NCI-H2227 (cell line): Measurements from ENCODE around the gene RASGRP4.

Experiments used
- DNase-seq: peaks from one replicate; lab custom pipeline; 2025; ENCODE audit not compliant: unreplicated experiment; lab: John Stamatoyannopoulos, UW

The RASGRP4 gene

DNA sequence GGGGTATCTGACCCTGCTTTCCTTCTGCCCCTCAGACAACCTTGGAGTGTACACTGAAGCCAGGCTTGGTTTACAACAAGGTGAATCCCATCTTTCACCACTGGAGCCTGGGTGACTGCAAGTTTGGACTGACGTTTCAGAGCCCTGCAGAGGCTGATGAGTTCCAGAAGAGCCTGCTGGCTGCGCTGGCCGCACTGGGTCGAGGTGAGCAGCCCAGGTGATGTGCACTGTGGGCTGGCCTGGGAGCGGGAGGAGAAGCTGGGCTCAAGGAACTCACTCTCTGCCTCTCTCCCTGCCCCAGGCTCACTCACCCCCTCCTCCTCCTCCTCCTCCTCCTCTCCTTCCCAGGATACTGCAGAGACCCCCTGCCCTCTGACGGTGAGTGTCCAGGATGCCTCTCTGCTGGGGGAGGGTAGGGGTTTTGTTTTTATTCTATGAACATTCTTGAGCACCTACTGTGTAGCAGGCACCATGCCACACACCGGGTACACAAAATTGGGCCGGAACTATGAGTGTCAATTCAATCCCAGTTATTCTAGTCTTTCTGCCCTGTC, 34.0 kb downstream of the RASGRP4 start:
- DNase-seq: no peak

DNA sequence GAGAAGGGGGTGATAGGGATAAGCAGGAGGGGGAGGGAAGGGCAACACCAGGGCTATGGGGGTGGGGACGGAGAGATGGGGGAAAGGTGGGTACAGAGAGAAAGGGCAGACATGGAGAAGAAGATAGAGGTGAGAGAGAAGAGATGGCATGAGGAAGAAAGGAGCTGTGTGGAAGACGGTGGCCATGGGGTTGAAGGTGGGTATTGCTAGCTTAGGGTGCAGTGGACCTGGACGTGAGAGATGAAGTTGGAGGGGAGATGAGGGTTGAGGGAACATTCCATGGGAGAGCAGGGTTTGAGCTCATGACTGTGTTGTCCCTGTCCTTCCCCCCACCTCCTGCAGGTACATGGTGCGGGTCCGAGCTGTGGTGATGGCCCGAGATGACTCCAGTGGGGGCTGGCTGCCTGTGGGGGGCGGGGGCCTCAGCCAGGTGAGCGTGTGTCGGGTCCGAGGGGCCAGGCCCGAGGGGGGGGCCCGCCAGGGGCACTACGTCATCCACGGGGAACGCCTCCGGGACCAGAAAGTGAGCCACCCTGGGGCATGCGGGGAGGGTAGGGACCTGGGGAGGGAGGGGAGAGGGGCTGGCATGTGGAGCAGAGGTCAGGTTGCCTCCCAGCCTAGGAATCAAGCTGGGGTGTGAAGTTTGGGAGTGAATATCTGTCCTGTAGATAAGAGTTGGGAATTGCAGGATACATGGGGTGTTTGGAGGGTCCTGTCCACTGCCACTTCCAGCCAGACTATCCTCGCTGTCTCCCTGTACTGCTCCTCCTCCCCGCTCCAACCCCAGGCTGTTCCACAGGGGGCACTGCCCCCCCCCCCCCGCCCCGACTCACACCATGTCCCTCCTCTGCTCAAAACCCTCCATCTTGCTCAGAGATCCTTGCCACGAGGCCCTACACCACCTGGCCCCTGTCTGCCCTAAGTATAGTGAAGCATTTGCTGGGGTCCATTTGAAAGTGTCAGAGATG, 35.8 kb downstream of the RASGRP4 start:
- no peak for DNase-seq

DNA sequence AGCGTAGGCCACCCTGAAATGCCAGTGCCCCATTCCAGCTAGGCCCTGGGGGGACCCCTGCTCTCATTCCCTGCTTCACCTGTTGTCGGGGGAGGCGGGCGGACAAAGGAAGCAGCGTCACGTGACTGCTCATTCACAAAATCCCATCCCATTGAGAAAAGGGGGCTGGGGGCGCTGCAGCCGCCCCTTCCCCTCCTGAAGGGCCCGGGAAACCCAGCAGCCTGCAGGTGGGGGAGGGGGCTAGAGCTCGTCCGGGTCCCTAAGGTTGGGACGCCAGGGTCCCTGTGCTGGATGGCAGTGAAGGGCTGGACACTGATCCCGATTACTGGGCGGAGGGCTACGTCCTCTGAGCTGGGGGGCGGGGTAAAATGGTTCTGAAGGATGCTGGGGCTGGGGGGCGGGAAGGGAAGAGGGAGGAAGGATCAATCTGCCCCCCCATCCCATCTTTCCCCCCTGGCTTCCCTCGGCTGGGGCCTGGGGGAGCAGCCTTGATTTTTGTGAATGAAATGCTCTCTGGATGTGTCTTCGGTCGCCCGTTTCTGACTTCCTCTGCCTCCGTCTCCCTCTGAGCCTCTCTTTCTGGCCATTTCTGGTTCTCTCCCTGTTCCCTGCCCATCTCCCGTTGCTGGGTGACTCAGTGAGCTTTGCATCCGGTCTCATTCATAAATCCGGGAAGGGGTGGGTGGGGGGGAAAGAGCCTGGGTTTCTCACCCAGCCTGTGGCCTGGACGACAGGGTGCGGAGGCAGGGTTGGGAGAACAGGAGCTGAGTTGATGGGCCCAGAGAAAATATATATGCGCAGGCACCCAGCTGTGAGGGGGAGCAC, 36.7 kb downstream of the RASGRP4 start:
- DNase-seq: peak; percentile 90

DNA sequence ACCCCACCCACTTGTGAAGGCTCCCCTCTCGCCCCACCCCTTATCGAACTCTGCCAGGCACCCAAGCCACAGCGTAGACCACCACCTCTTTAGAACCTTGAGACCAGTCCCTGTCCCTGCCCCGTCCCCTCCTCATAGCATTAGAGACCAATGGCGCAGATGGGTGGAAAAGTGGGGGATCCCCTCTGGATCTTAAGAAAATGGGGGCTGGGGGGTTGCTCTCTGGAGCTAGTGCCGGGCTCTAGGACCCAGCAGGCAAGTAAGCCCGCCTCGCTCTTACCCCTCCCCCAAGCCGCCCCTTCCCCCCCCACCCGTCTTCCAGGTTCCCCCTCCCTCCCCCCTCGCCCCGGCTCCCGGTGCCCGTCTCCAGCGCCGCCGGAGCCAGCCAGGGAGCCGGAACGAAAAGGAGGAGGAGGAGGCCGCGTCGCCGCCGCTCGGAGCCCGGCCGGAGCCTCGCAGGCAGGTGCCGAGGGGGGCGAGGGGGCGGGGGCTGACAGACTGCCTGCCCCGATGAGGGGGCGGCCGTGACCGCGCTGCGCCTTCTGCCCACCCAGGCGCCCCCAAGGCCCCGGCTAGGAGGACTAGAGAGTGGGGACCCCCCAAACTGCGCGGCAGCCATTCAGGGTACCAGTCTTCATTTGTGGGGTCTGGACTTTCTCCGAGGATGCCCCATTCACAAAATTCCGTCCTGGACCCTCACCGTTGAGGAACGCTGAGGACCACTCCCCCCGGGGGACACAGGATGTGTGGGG, 37.5 kb downstream of the RASGRP4 start, which contains the start of gene SPRED3:
SPRED3 (plus strand) TSS at position 349 of the 752 bp plus-strand sequence. CDS start 1,606 bp downstream, outside the sequence.
- DNase-seq: peak; percentile 98

DNA sequence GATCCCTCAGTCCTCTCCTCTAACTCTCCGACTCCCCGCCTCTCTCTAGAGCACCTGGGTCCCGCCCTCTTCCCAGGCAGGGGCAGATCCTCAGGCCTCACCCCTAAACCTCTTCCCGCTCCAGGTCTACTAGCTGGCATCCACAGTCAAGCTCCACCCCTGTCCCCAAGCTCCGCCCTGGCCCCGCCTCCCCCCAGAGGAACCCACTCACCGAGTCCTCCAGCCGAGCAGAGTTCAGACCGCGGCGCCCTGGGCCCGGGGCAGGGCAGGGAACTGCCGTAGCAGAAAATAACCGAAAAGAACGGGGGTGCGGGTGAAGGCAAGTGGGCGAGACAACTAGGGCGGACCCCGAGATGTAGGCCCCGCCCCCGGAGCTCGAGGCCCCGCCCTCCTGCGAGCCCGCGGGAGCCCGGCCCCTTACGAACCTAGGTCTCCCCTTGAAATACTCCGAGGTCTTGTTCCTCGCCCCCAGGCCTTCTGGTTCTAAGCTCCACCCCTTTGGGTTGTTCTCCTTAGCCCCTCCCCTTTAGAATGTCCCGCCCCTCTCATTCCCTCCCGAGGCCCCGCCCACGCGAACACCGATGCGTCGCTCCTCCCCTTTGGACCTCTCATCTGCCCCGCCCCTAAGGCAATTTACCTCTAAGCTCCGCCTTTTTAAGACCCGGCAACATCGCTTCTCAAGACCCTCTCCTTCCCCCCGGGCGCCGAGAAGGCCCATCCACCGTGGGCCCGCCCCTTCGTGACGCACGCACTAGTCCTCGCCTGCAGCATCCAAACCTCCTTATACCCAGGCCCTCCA, 38.3 kb downstream of the RASGRP4 start, which contains the start of gene GGN:
GGN (minus strand) TSS at position 485 of the 799 bp plus-strand sequence. CDS start 773 bp downstream, outside the sequence.
- DNase-seq: peak; percentile 100

DNA sequence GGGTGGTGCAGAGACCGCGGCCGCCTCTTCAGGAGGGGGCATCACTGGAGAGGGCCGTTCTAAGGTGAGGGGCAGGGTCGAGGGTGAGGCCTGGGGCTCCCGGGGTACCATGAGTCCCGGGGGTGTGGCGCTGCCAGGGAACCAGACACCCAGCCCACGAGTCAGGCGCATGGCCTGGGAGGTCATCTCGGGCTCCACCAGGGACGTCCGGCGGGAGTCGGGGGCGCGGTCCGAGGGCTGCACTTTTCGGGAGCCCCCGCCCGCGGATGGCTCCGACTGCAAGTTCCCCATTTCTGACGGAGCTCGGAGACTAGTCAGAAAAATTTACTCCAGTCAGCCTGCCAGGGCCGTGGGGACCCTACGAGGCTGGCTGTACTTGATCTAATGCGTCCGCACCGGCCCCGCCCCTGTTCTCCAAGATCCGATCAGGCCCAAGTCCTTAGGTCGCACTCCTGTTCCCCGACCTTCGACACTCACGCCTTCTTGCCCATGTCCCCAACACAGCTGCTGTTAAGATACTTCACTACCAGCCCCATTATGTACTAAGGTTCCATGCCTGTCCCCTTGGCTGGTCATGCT, 39.0 kb downstream of the RASGRP4 start:
- DNase-seq: no peak

DNA sequence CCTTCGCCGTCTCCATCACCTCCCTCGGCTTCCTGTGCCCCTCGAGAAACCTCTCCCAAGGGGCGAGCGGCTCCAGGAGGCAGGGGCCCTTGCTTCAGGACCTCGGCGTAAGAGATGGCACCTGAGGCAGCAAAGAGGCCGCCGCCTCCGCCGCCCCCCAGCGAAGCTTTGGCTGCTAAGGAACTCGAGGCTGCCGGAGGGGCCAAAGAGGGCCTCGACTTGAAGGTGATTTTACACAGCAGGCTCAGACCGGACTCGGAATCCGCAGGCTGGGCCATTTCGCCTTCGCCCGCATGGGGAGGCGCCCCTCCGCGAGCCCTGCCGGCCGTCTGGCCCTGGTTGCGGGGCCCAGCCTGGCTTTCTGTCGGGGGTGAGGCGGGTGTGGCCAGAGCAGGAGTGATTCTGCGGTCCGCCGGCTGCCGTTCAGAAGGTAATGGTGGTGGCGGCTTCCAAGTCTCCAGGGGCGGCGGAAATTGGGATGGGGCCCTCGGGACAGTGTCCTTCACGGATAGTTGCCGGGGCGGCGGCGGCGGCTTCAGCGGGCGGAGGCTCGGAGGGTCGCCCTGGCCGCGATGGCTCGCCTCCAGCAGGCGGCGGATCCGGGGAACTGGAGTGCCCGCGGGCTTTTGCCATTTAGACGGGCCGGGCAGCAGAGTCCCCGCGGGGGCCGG, 39.6 kb downstream of the RASGRP4 start:
- no peak for DNase-seq

DNA sequence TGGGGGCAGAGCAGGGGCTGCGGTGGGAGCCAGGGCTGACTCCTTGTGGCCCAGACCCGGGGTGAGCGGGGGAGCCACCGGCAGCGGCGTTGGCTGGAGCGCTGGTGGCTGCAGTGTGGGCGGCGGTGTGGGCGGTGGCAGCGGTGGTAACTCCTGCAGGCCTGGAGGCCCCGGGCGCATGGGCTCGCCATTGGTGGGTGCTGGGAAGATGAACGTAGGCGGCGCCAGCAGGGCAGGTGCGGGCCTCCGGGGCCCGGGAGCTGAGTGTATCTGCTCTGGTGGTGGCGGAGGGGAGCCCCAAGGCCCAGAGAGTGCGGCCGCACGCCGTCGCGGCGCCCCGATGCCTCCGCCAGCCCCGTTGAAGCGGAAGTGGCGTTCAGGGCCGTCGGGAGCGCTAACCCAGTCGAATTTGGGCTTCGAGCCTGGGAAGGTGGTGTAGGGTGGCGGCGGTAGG, 40.2 kb downstream of the RASGRP4 start:
- DNase-seq: no peak

DNA sequence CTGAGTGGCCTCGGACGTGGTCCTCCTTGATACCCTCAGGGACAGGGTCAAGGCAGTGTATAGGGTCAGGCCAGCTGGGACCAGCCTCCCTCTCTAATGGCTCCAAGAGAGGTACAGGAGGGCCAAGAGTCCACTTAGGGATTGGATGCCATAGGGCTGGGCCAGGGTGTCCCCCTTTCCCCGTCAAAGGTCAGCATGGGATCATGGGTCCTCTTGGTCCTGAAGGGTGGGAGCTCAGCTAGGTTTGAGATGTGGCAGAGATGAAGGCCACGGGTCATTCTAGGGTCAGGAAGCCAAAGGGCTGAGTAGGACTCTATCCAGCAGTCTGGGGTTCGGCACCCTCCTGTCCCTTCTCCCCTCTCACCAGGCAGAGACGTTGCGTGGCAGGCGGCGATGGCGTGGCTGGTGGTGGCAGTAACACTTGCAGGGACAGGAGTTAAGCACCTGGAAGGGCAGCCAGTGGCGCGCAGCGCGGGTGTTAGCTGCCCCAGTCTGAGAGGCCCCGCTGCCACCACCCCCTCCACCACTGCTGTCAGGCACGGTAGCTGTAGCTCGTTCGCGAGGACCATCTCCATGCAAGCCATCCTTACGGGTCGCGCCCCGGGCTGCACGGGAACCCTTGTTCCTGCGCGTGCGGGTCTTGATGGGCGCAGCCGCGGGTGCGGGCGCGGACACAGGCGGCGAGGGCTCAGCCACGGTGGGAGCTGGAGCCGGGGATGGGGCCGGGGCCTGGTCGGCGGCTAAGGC, 40.8 kb downstream of the RASGRP4 start:
- DNase-seq: no peak

DNA sequence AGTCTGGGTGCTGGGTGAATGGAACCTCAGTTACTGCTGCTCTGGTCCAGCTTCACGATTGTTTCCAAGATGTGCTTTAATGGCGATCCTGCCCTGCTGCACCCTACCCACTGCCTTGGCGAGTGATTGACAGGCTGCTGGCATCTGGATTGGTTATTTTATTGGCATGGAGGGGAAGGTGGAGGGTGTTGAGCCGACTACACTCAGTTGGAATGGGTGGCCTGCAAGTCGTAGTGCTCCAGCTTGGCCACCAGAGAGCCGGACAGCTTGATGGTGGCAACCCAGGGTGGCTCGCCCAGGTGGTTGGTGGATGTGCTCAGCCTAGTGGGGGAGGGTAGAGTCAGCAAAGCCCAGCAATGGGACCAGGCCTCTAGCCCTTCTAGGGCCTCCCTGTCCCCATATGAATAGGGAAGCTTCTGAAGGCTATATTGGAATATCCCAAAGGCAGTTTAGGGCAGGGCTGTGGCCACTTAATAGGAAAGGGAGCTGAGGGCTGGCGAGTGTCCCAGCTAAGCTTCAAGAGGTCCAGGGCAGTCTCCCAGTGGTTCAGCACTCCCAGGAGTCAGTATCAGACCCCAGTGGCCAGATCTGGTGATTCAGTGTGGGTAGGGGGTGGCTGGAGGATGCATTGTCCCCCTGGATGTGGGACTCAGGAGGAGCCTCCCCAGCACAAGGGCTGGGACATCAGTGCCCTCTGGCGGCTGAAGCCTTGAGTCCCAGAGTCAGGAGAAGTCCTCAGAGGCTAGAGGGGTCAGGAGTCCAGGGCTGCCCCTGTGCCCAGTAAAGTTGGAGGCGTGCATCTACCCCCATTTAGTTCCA, 41.6 kb downstream of the RASGRP4 start:
- no peak for DNase-seq

DNA sequence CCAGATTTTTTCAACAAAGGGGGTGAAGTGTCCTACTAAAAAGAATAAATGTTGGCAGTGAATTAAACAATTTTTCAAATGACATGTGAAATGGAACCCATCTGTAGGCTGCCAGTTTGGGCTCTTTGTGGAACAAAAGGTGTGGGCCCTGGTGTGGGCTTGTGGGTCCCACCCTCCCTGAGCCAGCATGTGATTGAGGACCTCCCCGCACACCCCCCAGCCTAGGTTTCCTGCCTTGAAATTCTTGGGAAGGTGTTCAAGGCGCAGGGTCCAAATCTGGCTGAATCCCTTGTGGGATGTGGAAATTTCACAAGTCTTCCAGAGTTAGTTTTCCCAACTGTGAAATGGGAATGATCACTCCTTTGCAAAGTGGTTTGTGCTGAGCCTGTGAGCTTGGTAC, 42.3 kb downstream of the RASGRP4 start:
- no peak for DNase-seq

DNA sequence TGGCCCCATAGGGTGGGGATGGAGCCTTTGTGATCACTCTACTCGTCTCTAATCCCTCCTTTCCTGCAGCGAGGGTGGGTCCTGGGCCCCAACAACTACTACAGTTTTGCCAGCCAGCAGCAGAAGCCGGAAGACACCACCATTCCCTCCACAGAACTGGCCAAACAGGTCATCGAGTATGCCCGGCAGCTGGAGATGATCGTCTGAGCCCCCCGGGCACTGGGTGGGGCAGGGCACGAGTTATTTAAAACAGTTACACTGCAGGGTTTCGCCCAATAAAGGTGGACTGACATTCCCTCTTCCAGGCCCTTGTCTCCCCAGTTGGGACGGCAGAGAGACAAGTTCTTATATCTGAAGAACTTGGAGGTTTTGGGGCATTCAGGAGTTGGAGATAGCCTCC, 42.8 kb downstream of the RASGRP4 start:
- no peak for DNase-seq

DNA sequence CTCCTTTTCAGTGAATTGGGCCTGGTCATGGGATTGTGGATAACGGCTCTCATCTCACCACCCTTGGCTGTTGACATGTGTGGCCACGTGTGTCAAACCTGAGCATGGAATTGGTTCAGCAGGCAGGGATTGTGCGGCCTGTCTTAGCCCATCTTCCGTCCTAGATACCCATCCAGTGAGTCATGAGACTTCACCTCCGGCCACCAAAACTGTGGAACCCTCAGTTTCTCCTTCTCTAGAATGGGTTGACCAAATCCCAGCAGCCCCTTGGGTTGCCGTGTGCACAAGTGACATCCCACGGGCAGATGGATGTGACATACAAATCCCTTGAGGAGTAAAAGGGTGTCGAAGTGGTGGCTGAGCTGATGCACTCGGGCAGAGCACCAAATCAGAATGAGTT, 44.9 kb downstream of the RASGRP4 start:
- no peak for DNase-seq

DNA sequence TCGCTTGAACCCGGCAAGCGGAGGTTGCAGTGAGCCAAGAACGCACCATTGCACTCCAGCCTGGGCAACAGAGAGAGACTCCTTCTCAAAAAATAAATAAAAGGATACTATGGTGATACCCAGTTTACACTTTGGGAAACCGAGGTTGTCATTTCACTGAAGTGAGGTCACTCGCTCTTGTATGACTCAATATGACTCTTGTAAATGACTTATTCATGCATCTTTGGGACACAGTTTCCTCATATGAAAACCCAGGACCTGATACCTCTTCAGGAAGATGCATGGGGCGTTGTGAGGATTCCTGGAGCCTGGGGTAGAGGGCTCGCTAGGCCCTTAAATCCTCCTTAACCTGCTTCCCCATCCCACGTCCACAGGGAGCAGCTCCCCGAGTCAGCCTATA, 47.2 kb downstream of the RASGRP4 start:
- no peak for DNase-seq

DNA sequence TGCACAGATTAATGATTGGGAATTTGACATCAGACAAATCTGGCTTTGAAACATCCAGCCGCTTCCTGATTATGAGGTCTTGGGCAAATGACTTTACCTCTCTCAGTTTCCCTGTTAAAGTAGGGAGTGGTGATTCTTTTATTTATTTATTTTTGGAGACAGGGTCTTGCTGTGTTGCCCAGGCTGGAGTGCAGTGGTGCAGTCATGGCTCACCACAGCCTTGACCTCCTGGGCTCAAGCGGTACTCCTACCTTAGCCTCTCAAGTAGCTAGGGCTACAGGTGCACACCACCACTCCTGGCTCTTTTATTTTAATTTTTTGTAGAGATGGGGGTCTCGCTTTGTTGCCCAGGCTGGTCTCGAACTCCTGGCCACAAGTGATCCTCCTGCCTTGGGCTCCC, 49.0 kb downstream of the RASGRP4 start:
- DNase-seq: no peak

DNA sequence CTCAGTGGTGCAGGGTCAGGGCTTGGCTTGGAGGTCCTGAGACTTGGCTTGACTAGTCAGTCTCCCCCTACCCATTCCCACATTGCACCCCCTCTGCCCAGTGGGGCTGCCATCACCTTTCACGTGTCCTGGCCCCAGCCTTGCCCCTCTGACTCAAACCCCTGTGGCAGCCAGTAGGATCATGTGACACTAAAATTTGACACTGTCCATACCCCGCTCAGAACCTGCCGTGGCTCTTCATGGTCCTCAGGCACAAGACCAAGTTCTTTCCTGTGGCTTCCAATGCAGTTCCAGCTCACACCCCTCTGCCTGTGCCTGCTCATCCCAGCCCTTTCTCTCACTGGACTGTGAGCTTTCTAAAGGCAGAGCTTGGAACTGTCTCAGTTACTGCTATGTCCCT, 49.4 kb downstream of the RASGRP4 start:
- no peak for DNase-seq

DNA sequence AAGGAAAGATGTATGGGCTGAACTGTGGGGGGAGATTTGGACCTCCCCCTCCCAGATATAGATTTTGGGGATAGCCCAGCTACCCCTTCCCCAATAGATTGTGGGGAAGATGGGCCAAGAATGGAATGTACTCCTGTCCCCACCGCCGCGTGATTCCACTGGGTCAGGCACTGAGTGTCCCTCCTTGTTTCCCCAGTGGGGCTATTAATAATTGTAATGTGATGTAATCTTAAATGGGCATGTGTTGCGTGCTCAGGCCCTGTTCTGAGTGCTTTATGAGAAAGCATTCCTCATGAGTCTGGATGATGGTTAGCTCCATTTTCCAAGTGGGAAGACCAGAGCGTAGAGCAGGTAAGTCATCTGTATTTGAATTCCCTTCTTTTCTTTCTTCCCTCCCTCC, 50.3 kb downstream of the RASGRP4 start:
- no peak for DNase-seq
